GM18505 (cell line): ENCODE data around the gene SPG21.
A peak's percentile ranks its signal among the peaks of the same experiment; 100 is the strongest.

Experiments used
- ATAC-seq: cut with Tn5 transposase; IDR thresholded peaks from one replicate; pipeline ENCODE4 v1.9.1; 2021; ENCODE audit not compliant: unreplicated experiment
- POLR2A ChIP-seq: IDR thresholded peaks from 4 replicates; pipeline ENCODE4 v1.6.1; 2011; ENCODE audit warnings: borderline replicate concordance; ENCODE audit not compliant: insufficient read depth, insufficient read length; ENCODE audit errors: extremely low read depth

Gene SPG21

DNA sequence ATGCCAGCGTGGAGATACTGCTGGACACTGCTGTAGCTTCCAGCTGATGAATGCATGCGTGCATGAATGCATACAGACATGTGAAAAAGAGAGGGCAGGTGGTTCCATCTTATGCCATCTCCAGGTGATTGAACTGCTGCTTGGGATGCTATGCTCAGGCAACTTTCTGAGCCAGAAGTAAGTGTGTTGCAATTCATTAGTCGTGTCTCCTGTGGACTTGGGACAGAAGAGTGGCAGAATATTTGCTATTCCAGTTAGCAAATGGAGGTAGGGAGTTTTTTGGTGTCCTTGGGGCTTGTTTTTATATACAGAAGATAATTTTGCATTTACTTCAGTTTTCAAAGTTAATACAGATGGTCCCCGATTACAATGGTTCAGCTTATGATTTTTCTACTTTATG lies 44.8 kb downstream of the SPG21 start:
- no peak for TF ChIP-seq POLR2A
- ATAC-seq, result no peak

DNA sequence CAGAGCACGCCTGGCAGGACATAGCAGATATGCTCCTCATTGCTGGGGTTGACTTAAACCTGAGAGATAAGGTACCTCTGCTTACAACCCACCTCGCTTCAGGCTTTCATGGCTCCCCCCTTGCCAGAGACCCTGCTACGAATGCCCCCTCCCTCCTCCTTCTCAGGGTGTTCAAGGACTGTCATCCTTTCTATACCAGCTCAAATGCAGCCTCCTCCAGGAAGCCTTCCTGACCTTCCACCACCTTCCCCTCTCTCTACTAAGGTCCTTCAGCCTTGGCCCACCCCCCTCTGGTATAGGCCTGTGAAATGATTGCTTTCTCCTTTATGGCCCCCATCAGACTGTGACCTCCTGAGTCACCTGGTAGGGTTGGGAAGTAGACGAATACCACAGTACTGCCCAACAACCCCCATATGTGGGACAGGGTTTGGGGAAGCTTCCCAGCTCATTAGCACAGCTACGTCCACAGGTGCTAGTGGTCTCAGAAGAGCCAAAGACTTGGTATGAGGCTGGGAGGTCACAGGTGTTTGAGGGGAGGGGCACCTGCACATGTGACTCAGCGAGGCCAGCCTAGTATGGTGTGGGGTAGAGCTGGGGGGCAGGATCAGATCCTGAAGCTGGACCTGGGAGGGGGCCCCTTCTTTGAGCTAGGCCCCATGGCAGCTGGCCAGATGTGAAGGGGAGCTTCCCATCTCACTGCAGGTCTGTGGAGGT lies 46.0 kb downstream of the SPG21 start:
- TF ChIP-seq POLR2A, result no peak

DNA sequence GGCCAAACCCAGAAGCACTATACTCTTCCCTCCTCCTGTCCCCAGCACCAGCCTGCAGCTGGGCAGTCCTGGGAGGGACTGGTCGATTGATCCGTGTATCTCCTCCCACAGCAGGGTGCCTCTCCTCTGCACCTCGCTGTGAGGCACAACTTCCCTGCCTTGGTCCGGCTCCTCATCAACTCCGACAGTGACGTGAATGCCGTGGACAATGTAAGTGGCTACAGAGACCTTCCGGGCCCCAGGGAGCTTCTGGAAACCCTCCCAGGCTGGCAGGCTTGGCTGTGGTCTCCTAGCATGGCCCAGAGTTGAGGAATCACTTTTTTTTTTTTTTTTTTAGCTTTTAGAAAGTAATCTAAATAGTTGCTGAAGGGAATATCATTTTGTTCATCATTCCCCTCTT lies 47.4 kb downstream of the SPG21 start:
- no peak for ATAC-seq
- TF ChIP-seq POLR2A, result no peak

More for the DNA sequence above, 46.0 kb downstream of the SPG21 start:
- no peak for ATAC-seq

DNA sequence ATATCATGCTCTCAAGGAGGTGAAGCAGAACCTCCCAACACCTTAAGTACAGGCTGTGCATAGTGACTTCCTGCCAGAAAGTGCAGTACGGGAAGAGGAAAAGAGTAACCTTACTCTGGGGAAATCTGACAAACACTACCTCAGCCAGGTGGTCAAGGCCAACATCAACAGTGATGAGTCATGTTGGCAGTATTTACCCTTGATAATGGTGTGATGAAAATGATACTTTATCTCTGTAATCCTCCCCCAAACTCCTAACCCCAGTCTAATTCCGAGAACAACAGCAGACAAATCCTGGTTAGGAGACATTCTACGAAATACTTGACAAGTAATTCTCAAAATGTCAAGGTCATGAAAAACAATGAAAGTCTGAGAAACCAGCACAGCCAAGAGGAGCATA lies 51.5 kb downstream of the SPG21 start:
- no peak for ATAC-seq
- no peak for TF ChIP-seq POLR2A

DNA sequence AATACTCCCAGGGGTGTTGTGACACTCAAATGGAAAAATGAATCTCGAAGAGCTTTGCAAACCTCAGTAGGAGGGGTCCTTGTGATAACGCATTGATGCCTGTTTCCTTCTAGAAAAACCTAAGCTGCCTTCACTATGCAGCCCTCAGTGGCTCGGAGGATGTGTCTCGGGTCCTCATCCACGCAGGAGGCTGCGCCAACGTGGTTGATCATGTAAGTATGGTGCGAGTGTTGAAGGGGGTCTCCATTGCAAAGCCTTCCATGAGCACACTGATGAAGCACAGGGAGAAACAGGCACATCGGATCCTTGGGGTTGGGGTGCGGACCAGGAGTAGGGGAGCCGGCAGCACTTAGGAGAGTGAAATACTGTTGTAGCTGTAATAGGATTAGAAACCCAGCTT lies 55.7 kb downstream of the SPG21 start:
- TF ChIP-seq POLR2A, result no peak
- ATAC-seq, result no peak

DNA sequence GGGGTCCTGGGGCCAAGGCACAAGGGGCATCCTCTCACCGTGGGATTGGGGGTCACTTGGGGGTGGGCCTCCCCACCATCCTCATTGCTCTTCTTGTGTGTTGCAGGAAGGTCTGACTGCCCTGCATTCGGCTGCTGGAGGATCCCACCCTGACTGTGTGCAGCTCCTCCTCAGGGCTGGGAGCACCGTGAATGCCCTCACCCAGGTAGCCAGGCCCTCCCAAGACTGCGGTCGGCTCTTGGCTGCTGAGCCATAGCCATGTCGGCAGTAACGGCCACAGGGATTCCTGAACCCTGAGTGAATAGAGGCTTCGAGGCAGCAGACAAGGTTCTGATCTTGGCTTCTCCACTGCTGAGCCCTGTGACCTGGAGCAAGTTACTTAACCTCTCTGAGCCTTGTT lies 58.3 kb downstream of the SPG21 start:
- no peak for ATAC-seq
- no peak for TF ChIP-seq POLR2A

DNA sequence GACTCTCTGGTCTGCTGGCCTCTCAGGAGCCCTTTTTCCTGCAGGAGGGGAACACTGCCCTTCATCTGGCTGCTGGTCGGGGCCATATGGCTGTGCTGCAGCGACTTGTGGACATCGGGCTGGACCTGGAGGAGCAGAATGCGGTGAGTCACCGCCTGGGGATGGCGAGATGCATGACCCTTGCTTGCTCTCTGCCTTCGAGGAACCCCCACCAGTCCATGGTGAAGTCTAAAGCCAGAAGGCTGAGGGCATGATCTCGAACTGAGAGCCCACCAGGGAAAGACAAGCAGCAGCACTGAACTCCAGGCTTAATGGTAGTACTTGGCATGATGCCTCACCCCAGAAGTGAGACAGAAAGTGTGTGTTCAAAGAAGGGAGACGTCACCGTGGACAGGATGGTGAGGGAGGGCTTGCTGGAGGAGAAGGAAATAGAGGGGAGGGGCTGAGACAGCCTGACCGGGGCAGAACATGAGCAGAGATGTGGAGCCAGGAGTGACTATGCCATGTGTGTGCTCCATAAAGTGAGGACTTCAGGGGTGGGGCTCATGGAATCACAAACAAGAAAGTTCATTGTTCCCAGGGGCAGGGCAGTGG lies 58.8 kb downstream of the SPG21 start:
- TF ChIP-seq POLR2A, result no peak
- ATAC-seq, result no peak

DNA sequence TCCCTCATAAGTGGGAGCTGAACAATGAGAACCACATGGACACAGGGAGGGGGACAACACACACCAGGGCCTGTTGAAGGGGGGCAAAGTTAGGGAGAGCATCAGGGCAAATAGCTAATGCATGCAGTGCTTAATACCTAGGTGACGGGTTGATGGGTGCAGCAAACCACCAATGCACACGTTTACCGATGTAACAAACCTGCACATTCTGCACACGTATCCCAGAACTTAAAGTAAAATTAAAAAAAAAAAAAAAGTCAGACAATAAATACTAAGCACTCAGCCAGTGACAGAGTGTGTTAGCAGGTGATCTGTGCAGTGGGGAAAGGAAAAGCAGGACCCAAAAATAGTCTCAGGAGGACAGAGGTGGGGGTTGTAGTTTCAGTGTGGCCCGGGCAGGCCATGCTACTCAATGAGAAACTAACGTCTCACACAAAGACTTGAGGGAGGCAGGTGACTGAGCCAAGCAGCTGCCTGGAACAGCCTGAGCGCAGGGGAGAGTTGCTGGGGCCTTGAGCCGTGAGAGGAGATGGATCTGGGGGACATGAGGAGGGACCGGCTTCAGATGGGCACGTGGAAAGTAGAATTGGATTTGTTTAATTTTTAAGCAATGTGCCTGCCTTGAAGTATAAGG lies 59.6 kb downstream of the SPG21 start:
- ATAC-seq, result no peak
- TF ChIP-seq POLR2A, result peak; percentile 35

DNA sequence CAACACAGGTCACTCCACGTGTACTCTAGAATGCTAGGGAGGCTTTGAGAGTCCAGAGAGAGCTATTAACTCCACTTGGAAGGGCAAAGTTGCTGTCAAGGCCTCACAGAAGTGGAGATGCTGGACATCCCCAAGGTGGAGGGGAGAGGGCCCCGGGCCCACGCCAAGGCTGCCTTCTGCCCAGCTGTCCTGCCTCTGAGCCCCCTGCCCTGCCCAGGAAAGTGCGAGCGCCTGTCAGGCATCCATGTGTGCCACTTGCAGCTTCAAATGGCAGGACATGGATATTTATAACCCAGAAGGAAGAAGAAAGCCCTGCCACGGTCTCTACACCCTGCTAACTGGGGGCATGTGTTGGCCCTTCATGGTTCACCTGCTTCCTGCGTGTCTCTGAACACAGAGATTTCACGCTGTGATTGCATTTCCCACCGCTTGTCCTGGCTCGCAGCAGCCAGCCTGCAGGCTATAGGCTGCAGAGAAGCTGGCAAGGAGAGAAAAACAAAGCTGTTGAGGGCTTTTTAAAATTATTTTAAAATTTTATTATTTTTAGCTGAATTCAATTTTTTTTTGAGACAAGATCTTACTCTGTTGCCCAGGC lies 61.0 kb downstream of the SPG21 start:
- TF ChIP-seq POLR2A, result no peak
- no peak for ATAC-seq

DNA sequence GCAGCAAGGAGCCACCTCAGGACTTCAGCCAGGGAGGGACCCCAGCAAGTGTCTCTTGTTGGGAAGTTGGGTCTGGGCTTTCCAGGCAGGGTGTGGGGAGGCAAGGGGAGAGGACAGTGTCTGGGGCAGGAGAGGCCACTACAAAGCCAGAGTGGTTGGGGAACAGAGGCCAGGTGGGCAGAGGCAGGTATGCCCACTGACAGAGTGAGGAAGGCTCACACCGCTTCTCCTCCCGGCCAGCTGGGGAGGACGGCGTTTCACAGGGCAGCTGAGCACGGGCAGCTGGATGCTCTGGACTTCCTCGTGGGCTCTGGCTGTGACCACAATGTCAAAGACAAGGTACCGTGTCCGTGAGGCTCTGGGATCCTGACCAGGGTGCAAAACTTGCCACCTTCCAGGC lies 63.1 kb downstream of the SPG21 start:
- TF ChIP-seq POLR2A, result no peak
- no peak for ATAC-seq

DNA sequence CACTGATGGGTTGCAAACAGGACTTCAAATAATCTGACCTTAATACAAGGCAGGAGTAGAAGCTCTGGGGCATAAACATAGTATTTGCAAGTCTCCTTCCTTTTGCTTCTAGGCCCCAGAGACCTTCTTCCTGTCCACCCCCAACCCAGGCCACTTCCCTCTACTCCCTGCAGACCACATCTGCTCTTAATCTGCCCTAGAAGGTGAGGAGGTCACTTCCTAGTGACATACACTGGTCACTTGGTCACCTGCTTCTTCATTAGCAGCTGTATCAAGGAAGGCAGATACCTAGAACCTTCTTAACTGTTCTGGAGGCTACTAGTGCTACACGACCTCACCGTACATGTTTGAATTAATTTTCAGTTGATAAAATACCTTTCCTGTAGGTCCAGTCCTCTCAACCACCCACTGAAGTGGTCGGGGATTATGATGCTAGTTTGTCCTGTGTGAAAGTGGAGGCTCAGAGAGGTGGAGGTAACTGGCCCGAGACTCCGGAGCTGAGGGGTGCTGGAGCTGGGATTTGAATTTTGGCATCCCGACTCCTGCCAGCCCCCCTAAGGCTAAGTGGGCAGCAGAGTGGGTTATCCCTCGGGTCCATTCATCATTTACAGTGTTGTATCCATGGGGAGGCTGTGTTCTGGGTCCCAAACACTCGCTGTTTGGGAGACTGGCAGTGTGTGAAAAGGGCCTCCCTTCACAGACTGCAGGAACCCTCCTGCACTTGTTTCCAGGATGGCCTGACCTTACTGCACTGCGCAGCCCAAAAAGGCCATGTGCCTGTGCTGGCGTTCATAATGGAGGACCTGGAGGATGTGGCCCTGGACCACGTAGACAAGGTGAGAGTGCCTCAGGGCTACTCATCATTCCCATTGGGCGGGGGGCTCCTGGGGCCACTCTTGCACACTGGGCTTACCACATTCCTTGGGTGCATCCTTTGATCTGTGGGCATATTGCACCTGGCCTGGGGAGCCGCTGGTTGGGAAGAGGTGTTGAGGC lies 64.1 kb downstream of the SPG21 start:
- ATAC-seq, result no peak
- TF ChIP-seq POLR2A, result no peak

DNA sequence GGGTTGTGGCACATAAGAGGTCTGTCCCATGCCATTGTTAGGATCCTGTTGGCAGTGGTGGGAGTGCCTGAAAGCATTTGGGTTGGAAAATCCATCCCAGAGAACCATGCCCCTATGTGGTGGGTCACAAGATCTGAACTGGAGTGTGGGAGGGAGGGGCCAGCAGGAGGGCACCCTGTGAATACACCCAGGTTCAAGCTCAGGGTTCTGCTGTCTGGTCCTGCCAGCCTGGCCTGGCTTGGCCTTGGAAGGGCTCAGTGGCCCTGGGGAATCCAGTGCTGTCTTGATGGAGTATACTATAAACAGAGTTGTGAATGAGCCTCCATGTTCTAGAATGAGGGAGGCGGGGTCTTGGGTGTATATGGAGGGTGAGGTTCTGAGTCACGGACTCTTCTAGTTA lies 66.2 kb downstream of the SPG21 start:
- TF ChIP-seq POLR2A, result no peak
- ATAC-seq, result no peak

DNA sequence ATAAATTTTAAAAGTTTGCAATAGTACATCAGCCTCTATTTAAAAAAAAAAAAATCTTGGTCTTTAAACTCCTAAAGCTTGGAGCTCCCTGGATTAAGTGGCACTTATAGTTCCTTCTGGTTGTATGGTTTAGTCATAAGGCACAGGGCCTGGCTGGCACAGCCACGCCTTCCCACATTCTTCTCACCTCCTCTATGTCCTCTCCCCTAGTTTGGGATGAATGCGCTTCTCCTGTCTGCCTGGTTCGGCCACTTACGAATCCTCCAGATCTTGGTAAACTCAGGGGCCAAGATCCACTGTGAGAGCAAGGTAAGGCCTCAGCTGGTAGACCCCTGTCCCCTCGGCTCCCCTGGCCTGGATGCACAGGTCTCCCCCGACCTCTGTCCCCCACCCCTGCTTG lies 68.0 kb downstream of the SPG21 start:
- ATAC-seq, result no peak
- no peak for TF ChIP-seq POLR2A
